ENCODE data around the gene WT1.
A peak's percentile ranks its signal among the peaks of the same experiment; 100 is the strongest.

The WT1 gene

GRCh38 chr11:32416301-32416700, 19.0 kb downstream of the WT1 start:
- no peak overlapping the region for H3K4me3 ChIP-seq (ENCODE audit: low read length)
- DNase-seq (ENCODE audit: low read depth), result no peak
- TF ChIP-seq, protein P1, sequence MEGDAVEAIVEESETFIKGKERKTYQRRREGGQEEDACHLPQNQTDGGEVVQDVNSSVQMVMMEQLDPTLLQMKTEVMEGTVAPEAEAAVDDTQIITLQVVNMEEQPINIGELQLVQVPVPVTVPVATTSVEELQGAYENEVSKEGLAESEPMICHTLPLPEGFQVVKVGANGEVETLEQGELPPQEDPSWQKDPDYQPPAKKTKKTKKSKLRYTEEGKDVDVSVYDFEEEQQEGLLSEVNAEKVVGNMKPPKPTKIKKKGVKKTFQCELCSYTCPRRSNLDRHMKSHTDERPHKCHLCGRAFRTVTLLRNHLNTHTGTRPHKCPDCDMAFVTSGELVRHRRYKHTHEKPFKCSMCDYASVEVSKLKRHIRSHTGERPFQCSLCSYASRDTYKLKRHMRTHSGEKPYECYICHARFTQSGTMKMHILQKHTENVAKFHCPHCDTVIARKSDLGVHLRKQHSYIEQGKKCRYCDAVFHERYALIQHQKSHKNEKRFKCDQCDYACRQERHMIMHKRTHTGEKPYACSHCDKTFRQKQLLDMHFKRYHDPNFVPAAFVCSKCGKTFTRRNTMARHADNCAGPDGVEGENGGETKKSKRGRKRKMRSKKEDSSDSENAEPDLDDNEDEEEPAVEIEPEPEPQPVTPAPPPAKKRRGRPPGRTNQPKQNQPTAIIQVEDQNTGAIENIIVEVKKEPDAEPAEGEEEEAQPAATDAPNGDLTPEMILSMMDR (conservative IDR thresholded peaks at IDR 0.05; ENCODE audit: low read length), result no peak

DNA sequence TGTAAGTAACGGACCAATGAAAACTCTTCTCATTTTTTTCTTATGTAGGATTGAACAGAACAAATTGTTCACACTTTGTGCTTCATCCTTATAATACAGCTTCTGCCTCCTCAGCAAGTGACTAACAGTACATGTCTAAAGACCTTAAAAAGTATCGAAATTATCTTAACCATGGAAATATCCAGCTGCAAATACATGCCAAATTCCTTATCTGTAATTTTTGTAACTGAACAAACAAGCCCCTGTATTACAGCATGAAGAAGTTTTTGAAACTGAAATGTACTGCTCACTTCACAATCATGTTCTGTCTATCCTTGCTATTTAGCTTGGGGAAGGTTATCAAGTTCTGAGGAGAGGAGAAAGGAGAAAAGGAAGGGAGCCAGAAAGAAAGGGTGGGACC, 20.4 kb downstream of the WT1 start:
- no peak for DNase-seq (ENCODE audit: low read depth)
- TF ChIP-seq, protein P1 (conservative IDR thresholded peaks at IDR 0.05; ENCODE audit: low read length), result no peak
- no peak overlapping the region for H3K4me3 ChIP-seq (ENCODE audit: low read length)

DNA sequence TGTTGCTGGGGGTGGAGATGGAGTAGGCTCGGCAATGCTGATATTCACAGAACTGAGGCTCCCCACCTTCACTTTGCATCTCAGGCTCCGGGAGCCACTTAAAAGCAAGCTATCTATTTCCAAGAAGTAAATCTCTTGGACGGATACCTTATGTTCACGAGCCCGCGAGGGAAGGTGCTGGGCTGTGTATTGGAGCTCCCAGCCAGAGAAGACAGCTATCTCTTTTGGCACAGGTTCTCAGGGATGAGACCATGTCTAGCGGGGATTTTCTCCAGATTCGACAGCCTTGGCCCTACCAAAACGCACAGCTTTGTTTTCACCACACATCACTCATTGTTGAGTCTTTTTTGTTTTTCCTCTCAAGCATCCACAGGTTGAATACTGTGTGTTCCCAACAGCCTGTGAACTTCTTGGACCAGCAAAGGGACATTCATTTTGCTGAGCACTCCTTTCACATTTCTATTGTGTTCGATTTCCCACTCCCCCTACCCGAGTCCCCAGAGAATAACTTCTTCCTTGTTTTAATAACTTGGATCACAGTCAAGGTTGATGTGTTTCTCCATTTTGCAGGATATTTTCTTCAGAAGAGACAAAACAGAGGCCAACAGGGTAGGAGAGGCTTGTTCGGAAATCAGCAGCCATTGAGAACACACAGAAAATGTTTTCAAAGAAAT, 23.3 kb downstream of the WT1 start:
- no peak for DNase-seq (ENCODE audit: low read depth)
- TF ChIP-seq, protein P1 (conservative IDR thresholded peaks at IDR 0.05; ENCODE audit: low read length), result no peak
- H3K4me3 ChIP-seq (ENCODE audit: low read length), result no peak overlapping the region

DNA sequence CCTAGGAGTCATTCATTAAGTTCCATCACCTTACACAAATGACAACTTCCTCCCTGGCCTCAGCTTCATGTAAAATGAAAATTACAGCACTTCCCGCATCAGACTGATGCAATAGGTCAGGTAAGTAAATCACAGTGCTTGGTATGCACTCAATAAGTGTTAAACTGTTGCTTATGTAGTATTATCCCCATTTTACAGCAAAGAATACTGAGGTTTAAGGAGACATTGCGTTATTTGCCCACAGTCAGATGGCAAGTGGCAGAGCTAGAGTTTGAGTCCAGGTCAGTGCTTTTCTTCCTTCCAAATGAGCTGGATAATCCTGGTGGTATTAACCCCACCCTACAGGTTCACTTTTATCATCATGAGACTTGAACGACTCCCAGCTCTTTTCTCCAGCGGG, 29.7 kb downstream of the WT1 start:
- TF ChIP-seq, protein P1 (conservative IDR thresholded peaks at IDR 0.05; ENCODE audit: low read length), result no peak
- no peak for DNase-seq (ENCODE audit: low read depth)
- H3K4me3 ChIP-seq (ENCODE audit: low read length), result no peak overlapping the region

- TF ChIP-seq, protein P1 (conservative IDR thresholded peaks at IDR 0.05; ENCODE audit: low read length), result no peak
- H3K4me3 ChIP-seq (ENCODE audit: low read length), result no peak overlapping the region
- DNase-seq (ENCODE audit: low read depth), result no peak
Measured at GRCh38 chr11:32402836-32403235, 32.5 kb downstream of the WT1 start.

DNA sequence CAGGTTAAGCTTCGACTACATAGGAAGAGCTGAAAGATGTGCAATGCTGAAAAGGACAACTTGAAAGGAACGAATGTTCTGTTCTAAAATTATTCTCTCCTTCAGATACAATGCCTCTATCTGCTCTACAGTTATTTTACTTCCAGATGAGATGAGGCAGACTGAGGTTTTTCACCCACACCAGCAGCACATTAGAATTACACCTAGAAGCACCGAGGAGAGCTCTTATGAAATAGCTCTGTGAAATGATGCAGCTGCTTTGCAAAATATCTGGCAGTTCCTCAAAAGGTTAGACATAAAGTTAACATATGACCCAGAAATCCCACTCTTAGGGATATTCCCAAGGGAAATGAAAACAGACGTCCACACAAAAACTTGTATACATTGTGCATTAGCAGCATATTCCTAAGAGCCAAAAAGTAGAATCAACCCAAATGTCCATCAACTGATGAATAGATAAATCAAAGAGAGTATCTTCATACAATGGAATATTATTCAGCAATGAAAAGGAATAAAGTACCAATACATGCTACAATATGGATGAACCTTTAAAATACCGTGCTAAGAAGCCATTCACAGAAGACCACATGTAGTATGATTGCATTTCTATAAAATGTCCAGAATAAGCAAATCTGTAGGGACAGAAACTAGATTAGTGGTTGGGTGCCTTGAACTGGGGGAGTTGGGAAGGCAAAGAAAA, 34.5 kb downstream of the WT1 start:
- TF ChIP-seq, protein P1 (conservative IDR thresholded peaks at IDR 0.05; ENCODE audit: low read length), result no peak
- DNase-seq (ENCODE audit: low read depth), result no peak
- no peak overlapping the region for H3K4me3 ChIP-seq (ENCODE audit: low read length)

DNA sequence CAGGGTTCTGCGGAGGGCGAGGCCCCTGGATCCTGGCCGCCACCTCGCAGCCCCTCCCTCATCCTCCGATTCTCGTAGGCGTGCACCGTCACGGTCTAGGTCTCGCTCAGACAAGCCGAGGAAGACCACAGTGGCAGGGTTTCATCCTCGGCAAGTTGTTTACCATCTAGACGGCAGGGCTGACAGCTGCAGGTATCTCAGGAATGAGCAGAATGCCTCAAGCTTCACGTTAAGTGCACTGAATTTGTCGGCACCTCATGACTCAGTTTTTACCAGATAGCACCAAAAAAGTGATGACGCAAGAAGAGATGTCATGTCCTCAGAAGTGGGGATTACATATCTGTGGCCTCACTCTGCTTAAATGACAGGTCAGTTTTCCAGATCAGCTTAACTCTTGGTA, 35.1 kb downstream of the WT1 start:
- TF ChIP-seq, protein P1 (conservative IDR thresholded peaks at IDR 0.05; ENCODE audit: low read length), result no peak
- peak; percentile 64 for DNase-seq (ENCODE audit: low read depth)
- no peak overlapping the region; the same call in 1 of the 2 replicates for H3K4me3 ChIP-seq (ENCODE audit: low read length)
